Measurements from ENCODE around the gene NR1H3.

The NR1H3 gene

DNA sequence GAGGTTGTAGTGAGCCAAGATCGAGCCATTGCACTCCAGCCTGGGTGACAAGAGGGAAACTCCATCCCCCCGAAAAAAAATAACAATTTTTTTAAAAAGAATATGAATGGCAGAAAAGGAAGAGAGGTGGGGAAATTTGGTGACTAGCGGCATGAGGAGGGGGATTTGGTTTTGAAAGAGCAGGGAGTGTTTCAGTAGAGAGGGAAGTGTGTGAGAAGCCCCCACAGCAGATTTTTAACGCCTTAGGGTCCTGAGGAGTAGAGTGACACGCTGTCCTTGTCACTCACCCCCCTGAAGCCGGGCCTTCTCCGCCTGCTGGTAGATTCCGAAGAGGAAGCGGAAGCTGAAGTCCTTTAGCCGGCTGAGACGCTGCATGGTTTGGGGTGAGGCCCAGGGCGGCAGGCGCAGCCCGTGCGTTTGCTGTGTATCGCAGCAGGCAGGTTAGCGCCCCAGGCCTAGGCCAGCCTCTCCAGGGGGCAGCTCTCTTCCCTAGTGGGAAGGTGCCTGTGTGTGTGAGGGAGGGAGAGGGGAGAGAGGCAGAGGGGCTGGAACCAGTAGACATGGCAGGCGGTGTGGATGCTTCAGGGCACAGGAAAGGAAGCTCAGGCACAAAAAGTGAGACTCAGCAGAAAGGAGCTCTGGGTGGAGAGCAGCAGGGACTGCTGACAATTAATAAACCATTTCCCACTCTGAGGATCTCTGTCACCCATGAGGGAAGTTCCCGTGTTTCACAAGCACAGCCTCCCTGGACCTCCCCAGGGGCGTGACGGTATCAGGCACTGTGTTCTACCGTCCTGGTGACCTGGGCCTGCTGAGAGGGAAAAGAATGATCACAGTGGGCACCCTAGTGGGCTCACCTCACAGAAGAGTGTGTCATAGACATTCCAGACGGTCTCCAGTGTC, 13.1 kb upstream of the NR1H3 start:
- DNase-seq = no peak

DNA sequence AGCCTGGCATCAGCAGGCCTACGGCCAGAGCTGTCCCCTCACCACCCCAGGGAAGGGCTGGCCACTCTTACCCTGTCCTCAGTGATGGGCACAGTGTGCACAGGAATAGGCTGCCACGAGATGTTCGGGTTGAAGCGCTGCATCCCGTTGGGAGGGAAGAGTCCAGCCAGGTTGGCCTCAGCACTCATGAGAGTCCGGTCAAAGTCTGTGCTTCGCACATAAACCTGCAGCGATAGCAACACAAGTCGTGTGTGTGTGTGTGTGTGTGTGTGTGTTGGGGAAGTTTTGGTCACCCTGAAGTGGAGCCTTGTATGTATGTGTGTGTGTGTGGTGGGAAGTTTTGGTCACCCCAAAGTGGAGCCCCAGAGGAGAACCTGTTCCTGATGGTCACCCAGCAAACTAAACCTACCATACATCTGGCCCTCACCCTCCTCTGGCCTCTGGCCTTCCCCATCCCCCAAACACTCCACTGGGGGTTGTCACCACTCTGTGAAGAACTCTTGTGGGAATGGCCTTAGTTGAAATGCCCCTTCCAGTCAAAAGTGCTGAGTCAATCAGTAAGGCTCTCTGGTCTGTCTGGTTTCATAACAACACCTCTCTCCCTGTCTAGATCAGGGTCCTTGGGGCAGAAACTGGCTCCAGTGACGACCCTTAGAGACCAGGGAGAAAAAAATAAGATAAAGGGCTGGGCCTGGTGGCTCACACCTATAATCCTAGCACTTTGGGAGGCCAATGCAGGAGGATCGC, 12.0 kb upstream of the NR1H3 start:
- no peak for DNase-seq

DNA sequence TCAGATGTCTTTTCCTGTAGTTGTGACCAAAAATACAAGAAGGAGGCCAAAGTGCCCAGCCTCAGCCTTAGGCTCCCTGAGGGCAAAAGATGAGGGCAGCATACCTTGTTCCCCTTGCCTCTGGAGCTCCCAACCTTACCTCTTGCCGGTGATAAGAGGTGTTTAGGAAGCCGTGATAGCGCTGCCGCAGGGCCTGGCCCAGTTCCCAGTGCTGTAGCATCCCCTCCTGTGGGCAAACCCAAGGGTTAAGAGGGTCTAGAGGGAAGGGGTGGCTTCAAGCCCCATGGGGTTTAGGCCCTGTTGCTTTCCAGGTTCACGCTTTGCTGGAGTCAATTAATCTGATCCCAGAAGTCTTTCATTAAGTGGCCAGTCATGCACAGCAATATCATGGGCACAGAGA, 10.3 kb upstream of the NR1H3 start:
- no peak for DNase-seq

DNA sequence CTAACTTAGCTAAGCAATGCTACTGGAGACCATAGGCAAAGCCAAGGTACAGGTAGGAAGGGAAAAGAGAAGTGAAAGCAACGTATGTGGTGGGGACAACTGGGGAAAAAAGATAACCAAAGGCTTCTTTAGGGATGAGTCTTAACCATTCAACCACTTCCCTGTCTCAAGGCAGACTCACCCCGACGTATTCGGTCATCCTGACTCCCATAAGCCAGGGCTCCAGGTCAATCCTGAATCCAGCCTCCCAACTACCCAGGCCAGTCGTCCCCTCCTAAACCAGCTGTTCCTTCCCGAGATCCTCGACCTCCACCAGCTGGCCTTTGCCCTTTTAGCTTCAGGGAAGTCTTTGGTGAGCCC, 9.5 kb upstream of the NR1H3 start:
- no peak for DNase-seq

DNA sequence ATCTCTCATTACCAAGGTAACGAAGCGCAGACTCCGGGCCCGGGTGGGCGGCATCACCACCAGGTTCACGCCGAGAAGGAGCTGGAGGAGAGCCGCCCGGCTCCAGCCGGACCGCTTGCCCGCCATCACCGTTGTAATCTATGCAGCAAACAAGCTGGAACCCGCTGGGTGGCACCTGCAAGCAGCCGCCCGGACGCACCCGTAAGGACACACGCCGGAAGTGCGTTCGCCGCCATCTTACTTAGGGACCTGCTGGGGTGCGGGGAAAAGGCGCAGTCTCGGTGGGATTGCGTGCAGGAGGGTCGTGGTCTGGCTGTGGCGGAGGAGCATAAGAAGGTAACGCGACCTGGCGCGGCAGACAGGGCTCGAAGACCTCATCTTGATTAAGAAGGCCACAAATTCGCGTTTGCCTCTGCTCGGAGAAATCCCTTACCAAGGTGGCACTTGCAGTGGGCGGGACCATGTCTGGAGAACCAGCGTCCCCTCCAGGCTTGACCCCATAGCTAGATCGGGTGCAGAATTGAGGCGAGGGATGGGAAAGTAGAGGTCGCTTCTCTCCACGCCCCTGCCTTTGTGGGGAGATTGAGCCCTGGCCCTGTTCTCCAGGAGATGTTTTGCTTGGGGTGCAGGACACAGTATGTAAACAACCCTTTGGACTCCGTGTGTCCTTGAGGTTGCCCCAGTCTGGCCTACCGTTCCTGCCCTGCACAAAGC, 9.0 kb upstream of the NR1H3 start, which contains the start of gene ACP2:
Gene ACP2 (minus strand): TSS at position 151 of the 714 bp plus-strand sequence. CDS start 25 bp downstream, at position 126.
- DNase-seq = peak; percentile 80

DNA sequence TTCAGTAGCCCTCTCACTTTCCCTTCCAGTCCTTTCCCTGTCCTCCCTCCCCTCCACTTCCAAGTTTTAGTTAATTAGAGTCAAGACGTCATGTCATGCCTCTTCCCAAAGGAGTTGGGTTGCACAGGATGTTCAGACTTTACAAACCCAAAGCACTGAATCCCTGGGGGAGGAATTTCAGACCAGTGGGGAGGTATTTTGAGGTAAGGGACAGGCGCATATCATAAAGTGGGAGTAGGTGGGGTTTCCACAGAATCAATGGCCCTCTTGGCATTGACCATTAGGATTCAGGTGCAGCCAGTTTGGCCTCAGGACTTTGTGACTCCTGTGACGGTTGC, 8.4 kb upstream of the NR1H3 start:
- DNase-seq = no peak

DNA sequence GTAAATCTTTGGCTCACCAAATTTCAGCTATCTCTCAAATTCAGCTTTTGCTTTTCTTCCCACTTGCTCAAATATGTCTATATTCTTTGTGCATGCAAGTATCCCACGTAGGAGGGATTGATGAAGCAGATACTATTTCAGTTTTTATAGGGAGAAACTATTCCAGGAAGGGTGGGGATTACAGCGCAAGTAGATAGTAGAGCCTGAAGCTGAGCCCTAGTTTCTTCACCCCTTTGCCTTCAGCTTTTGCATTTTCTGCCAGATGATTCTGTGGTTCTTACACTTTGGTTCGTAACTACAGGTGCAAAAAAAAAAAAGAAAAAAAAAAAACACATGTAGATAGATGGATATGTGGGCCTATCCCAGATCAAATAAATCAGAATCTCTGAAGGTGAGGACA, 6.0 kb upstream of the NR1H3 start:
- DNase-seq = no peak

DNA sequence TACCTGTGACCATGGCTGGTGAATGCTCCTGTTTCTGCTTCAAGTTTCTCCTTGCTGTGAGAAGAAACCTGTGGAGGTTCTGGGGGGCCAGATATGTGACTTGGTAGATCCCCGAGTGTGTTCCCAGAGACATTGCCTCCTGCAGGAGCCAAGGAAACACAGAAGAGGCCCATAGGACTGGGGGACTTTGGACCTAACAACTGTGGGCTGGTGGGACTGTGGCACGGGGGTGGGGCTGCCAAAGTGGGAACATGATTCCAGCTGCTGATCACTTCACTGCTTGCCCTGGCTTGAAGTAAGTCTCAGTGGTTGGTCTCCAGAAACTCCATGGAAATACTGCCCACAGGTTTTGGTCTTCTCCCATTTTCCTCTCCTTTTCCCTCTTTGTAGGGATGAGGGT, 4.1 kb upstream of the NR1H3 start:
- no peak for DNase-seq

DNA sequence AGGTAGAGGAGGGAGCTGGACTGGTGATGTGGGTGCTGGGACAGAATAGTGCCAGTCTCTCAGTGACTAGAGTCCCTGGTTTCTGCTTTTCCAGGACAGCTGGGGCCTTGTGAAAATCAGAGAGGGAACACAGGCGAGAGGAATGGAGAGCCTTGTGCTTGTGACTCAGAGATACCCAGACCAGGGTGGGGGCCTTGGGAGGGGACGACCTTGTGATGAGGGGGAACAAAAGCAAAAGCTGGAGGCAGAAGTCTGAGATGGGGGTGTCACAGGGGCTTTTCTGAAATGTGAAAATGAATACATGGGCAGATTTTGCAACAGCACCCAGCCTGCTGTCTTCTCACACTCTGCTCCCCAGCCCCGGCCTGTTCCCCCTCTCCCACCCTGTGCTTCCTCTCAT, 3.4 kb upstream of the NR1H3 start:
- no peak for DNase-seq

DNA sequence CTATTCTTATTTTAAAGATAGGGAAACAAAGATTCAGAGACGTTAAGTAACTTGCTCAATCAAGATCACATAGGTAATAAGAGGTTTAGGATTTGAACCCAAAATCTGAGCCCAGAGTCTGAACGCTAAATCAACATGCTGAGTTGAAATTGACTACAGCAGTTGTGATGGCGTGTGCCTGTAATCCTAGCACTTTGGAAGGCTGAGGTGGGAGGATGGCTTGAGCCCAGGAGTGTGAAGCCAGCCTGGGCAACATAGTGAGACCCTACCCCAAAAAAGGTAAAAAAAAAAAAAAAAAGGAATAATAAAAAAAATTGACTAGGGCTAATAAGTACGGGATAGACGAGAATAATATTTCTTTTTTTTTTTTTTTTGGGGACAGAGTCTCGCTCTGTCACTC, 1.4 kb upstream of the NR1H3 start:
- no peak for DNase-seq

DNA sequence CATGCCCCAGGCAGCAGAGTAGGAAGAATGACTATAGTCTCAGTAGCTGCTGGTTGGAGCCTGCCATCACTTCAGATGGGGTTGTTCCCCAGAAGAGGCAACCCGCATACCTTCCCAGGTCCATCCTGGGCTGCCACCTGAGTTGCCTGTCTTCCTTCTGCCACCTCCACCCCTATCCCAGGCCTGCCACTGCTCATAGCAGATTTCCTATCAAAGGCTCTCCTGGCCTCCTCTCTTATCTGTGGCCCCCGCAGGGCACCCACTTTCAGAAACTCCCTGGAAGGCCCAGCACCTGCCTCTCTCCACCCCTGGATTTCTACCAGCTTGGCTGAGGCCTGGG, 649 bp upstream of the NR1H3 start:
- no peak for DNase-seq

DNA sequence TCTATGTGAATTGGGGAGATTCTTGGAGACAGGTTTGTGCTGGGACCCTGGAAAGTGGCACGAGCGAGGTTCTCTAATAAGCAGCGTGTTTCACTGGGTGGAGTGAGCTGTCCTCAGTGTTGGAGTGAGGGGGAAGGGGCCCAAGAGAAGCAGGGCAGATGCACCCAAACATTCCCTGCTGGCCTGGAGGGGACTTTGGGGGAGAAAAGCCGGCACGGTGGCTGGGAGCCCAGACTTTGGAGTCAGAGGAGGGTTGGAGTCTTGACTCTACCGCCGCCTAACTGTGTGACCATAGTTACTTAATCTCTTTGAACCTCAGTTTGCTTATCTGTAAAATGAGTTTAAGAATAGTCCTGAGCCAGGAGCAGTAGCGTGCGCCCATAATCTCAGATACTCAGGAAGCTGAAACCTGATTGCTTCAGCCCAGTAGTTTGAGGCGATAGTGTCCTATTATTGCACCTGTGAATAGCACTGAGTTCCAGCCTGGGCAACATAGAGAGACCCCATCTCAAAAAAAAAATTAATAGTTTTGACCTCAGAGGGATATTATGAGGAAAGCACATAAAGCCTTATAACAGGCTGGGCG, 614 bp downstream of the NR1H3 start:
- DNase-seq = no peak

DNA sequence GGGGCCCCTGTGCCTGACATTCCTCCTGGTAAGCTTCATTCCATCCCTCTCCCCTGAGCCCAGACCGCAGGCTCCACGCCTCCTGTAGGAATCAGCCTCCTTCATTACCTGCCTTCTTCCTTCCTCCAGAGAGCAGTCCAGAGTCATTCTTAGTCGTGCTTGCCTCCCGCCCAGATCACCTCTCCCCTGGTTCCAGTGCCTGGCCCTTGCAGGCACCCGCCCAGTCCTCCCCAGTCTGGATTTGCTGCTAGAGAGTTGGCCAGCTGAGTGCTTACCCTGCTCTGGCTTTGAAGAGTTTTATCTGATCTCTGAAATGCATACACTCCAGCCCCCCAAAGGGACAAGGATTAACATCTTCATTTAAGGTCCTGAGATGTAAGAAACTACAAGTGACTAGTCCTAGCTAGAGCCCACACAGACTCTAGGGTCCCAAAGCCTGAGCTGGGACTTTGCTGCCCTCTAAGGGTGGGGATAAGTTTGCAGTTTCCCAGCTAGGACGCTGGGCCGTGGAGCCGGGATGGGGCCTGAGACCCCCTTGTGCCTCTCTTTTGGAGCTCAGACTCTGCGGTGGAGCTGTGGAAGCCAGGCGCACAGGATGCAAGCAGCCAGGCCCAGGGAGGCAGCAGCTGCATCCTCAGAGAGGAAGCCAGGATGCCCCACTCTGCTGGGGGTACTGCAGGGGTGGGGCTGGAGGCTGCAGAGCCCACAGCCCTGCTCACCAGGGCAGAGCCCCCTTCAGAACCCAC, 1.6 kb downstream of the NR1H3 start:
- DNase-seq = no peak

DNA sequence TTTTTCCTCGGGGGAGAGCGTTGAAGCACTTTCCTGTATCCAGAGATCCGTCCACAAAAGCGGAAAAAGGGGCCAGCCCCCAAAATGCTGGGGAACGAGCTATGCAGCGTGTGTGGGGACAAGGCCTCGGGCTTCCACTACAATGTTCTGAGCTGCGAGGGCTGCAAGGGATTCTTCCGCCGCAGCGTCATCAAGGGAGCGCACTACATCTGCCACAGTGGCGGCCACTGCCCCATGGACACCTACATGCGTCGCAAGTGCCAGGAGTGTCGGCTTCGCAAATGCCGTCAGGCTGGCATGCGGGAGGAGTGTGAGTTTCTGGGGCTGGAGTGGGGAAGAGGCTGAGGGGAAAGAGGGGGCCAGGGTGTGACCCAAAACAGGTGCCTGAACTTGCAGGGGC, 2.6 kb downstream of the NR1H3 start:
- no peak for DNase-seq

DNA sequence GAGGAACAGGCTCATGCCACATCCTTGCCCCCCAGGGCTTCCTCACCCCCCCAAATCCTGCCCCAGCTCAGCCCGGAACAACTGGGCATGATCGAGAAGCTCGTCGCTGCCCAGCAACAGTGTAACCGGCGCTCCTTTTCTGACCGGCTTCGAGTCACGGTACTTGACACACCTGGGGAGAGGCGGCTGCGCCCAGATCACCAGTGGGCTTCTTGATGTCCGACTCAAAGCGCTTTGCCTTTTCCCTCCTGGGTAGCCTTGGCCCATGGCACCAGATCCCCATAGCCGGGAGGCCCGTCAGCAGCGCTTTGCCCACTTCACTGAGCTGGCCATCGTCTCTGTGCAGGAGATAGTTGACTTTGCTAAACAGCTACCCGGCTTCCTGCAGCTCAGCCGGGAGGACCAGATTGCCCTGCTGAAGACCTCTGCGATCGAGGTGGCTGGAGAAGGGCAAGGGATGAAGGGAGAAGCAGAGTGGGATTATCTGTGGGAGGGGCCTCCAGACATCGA, 3.5 kb downstream of the NR1H3 start:
- no peak for DNase-seq

DNA sequence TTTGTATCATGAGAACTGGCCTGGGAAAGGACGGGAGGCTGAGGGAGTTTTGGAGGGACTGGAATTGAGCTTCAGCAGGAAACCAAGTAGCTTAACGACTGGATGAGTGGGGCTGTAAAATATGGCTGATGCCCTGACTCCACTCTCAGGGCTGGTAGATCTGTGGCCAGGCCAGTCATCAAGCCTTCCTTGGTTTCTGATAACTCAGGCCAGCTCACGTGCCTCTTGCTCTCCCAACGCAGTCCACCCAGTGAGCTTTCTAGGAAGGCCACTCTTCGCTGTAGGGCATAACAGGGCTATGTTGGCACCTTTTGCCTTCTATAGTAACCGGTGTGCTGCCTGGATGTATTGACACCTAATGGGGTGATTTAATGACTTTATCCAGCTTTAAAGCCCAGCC, 6.3 kb downstream of the NR1H3 start:
- DNase-seq = no peak

DNA sequence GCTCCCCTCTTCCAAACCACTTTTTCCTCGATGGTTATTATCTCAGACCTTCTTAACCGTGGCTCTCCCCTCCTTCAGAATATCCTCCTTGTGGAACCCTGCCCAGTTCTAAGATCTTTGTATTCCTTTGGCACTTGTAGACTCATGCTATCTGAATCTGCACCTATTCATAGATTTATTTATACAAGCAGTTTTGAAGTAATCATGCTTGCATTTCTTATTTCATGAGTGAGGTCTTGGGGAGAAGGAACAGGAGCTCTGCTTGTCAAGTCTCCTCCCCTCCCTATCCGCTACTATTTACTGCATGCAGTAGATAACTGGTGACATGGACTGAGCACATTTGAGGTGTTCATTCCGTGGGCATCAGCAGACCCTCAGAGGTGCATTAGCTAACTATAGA, 6.7 kb downstream of the NR1H3 start:
- no peak for DNase-seq

DNA sequence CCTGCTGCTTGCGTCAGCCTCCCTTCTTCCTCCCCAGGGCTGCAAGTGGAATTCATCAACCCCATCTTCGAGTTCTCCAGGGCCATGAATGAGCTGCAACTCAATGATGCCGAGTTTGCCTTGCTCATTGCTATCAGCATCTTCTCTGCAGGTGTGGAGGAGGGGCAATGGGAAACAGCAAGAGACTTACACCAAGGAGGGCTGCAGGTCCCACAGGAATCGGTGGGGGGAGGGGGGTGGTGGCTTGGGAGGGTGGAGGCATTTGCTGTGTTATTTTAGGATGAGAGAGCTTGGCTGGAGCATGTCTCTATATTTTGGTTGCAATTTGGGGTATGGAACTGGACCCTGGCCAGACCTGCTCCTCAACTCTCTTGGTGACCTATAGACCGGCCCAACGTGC, 10.1 kb downstream of the NR1H3 start:
- no peak for DNase-seq

DNA sequence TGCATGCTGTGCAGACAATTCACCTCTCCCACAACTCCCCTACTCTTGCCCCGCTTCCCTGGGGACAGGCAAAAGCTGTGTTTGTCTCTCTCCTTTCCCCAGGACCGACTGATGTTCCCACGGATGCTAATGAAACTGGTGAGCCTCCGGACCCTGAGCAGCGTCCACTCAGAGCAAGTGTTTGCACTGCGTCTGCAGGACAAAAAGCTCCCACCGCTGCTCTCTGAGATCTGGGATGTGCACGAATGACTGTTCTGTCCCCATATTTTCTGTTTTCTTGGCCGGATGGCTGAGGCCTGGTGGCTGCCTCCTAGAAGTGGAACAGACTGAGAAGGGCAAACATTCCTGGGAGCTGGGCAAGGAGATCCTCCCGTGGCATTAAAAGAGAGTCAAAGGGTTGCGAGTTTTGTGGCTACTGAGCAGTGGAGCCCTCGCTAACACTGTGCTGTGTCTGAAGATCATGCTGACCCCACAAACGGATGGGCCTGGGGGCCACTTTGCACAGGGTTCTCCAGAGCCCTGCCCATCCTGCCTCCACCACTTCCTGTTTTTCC, 10.7 kb downstream of the NR1H3 start:
- no peak for DNase-seq

DNA sequence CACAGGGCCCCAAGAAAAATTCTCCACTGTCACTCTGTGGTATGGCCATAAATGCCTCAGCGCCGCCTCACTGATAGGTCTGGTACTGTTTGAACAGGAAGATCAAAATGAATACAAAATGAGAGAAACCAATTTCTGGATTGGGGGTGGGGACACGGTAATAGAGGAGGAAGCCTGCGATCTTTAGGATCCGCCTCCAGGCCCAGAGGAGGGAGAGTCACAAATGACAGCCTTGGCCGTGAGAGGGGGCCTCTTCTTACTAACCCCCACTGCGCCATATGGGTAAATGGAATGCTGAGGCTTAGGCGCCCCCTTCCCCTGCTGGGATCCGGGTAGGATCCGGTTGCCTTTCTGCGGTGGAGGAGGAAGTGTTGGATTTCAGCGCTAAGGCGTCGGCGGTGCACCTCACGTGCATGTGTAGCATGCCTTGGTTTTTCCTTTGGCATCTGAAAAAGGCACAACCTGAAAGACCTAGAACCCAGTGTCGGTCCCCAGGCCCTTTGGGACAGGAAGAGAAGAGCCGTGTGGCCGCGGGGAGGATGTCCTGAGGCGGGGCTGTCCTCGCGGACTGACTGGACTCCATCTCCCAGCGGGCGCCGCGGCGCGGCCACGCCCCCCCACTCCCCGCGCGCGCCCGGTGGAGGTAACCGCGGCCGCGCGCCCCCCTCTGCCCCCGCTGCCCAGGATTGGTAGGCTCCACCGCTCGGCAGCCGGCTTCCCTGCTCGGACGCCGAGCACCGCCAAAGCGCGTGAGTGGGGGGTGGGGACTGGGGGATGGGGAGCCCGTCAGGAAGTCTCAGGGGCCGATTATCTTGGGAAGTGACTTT, 11.4 kb downstream of the NR1H3 start:
- peak; percentile 77 for DNase-seq

DNA sequence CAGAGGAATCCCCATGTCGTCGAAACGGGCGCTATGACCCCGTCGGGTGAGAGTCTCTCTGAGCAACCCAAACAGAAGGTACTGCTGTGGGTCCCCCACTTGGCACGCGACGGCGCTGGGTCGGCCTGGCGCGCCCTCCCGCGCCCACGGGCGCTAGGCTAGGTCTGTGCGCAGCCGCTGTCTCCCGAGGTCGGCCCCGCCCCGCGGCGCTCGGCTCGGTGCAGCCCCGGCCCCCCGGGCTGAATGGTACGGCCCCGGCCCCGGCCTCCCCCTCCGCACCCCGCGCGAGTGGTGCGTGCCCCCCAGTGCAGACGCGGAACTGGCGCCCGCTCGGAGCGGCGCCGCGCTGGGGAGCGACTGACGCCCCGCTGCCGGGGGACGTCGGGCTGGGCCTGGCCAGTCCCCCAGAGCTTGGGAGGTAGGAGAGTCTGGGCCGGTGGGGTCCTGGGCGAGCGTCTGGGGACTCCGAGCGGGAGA, 12.1 kb downstream of the NR1H3 start, which contains the start of gene MADD:
Gene MADD (plus strand): TSS at position 305 of the 477 bp plus-strand sequence.
- DNase-seq = peak; percentile 90
